Uterus (tissue), 4 donors: ENCODE results near the gene C1QTNF5. TPM values are rescaled to one million over a fixed set of nuclear protein-coding genes. Genes with fewer than 3 reads are reported as not detected.

ENCODE experiments used
- DNase-seq, 2 donors: peaks; one replicate each; pipeline ENCODE4 v3.0.0-alpha.2; 2019 to 2020
- H3K27ac ChIP-seq, 2 donors: fragments of 200-600 bp; sonication (generic); 1 replicate in 1 of 2; 2 replicates in 1 of 2; pipeline ENCODE4 v1.5.1; 2016 to 2018
- H3K27me3 ChIP-seq, 2 donors: fragments of 200-600 bp; sonication (generic); one replicate each; pipeline ENCODE4 v1.5.1; 2018 to 2019; ENCODE audit warnings: control low read depth in 1 of 2
- H3K36me3 ChIP-seq, 2 donors: fragments of 200-600 bp; sonication (generic); one replicate each; pipeline ENCODE4 v1.5.1; 2019; ENCODE audit warnings: control low read depth in 1 of 2
- H3K4me1 ChIP-seq, 2 donors: fragments of 200-600 bp; sonication (generic); one replicate each; pipeline ENCODE4 v1.5.1; 2018 to 2019; ENCODE audit warnings: control low read depth in 1 of 2
- H3K4me3 ChIP-seq, 2 donors: fragments of 200-600 bp; sonication (generic); 1 replicate in 1 of 2; 2 replicates in 1 of 2; pipeline ENCODE4 v1.5.1; 2018 to 2019; ENCODE audit warnings: mild to moderate bottlenecking in 1 of 2
- H3K9me3 ChIP-seq, 2 donors: fragments of 200-600 bp; sonication (generic); one replicate each; pipeline ENCODE4 v1.5.1; 2019; ENCODE audit warnings: control low read depth in 1 of 2
- CTCF ChIP-seq, 4 experiments: fragments of 200-600 bp in 2 of 4; fragments of 450-650 bp in 2 of 4; sonication (generic) in 2 of 4; IDR thresholded peaks; one replicate each; pipeline ENCODE4 v1.5.1; 2016 to 2019; ENCODE audit warnings: antibody characterized with exemption in 4 of 4, mild to moderate bottlenecking in 2 of 4, moderate library complexity in 1 of 4
- POLR2A ChIP-seq, 2 donors: fragments of 450-650 bp; IDR thresholded peaks; one replicate each; pipeline ENCODE4 v1.6.1; 2016; ENCODE audit warnings: antibody characterized with exemption in 2 of 2, mild to moderate bottlenecking in 1 of 2, moderate library complexity in 1 of 2
- intact Hi-C: fragments of 100-400 bp; cut with DNase I; formaldehyde crosslinking; loops from one replicate; pipeline ENCODE4 v1.15.1; 2023; ENCODE audit warnings: low total_unique reads
- total RNA-seq, 4 donors: library from RNA; depleted of rRNA in 3 of 4; stranded (reverse); fragments of >200 nt in 3 of 4; gene quantifications; one replicate each; pipeline versions ENCODE4 v1.1.0 to v1.2.4, GENCODE V29; 2014 to 2023
- donor health status: DM: yes; HTN: yes; CAD: no.

Gene C1QTNF5
- total RNA-seq, 4 donors from 2014 or later = 6.5 to 40.2 (median 35.7) TPM

GRCh38 chr11:119369132-119369925 lies 28.6 kb upstream of the C1QTNF5 start:
- H3K4me1 ChIP-seq = peaks cover 9 to 20% of the 10 kb centered on the region in 2 donors
- DNase-seq = no peak
- H3K4me3 ChIP-seq = no peak overlapping the region
- TF ChIP-seq POLR2A (IDR thresholded peaks at IDR 0.05) (no peak), CTCF (IDR thresholded peaks at IDR 0.05) (no peak)
- intact Hi-C loops = no loop called here
- H3K36me3 ChIP-seq = no peaks in the 10 kb centered on the region
- no peaks in the 10 kb centered on the region for H3K27me3 ChIP-seq
- H3K27ac ChIP-seq = peak overlapping the region; percentile 82 to 94
- H3K9me3 ChIP-seq = no peaks in the 10 kb centered on the region

DNA sequence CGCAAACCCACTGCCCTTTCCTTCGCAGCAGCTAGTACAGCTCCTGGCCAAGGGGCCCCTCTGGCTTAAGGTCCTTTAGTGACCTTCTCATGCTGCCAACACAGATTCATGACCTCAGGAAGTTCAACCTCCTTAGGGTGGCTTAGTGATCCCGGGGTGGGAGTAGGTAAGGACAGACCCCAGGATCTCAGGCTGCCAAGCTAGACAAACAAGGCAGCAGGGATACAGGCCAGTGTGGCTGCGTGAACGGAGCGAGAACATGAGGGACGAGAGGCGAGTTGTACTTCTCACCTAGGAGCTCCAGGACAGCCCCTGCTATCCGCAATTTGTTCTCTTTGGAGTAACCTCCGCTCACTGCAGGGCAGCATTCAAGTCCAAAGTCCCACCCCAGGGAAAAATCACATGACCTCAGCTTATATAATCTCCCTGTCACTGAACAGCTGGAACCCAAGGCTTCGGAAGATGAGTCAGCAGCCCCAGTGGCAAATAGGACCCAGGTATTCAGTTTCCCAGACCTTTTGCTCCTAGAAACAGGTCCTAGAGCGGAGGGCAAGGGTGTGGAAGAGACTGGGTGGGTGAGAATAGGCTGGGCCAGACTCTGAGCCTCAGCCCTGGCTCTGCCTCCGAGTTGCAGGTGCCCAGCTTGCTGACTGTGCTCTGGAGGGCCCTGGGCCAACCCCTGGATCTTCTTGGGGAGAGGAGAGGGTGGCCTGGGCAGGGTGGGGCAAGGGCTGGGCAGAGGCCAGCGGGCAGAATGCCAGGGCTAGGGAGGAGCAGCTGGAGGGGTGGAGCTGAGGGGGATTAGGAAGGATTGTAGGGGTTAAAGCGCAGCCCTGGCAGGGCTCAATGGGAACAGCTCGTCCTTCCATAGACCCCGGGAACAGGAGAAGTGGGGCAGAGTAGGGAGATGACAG lies 27.7 kb upstream of the C1QTNF5 start:
- peak overlapping the region; percentile 82 to 94 for H3K27ac ChIP-seq
- TF ChIP-seq CTCF (IDR thresholded peaks at IDR 0.05) = no peak
- no peak for TF ChIP-seq POLR2A (IDR thresholded peaks at IDR 0.05)
- no peak overlapping the region for H3K4me3 ChIP-seq
- DNase-seq = peak; percentile 51 to 73
- no peaks in the 10 kb centered on the region for H3K9me3 ChIP-seq
- H3K36me3 ChIP-seq = no peaks in the 10 kb centered on the region
- intact Hi-C loops = no loop called here
- no peaks in the 10 kb centered on the region for H3K27me3 ChIP-seq
- peaks cover 9 to 22% of the 10 kb centered on the region in 2 donors for H3K4me1 ChIP-seq

DNA sequence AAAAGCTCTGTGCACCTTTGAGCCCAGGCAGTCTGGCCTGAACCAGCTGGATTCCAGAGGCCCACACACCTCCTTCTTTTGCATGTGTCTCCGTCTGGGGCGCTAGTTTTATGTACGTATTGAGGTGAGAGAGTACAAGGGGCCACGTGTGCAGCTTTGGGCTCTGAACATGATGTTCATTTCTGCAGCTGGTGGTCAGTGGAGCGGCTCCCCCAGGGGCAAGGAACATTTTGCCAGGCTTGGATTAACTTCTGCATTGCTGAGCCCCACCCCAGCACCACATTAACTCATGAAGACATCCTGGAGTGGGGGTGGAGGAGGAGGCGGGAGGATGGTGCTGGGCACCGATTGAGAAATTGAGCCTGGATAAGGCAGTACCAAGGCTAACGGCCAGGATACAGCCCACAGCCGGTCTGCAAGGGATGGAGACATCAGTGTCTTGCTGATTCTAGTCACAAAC lies 27.0 kb upstream of the C1QTNF5 start:
- intact Hi-C loops = no loop called here
- H3K27me3 ChIP-seq = no peaks in the 10 kb centered on the region
- peaks cover 9 to 22% of the 10 kb centered on the region in 2 donors for H3K4me1 ChIP-seq
- no peak overlapping the region for H3K4me3 ChIP-seq
- no peaks in the 10 kb centered on the region for H3K36me3 ChIP-seq
- peak; percentile 38 to 55 for DNase-seq
- H3K9me3 ChIP-seq = no peaks in the 10 kb centered on the region
- peak overlapping the region; percentile 82 to 94 for H3K27ac ChIP-seq
- TF ChIP-seq POLR2A (IDR thresholded peaks at IDR 0.05) (no peak), CTCF (IDR thresholded peaks at IDR 0.05) (no peak)

GRCh38 chr11:119366690-119367620 lies 26.3 kb upstream of the C1QTNF5 start:
- TF ChIP-seq POLR2A (IDR thresholded peaks at IDR 0.05) (no peak), CTCF (IDR thresholded peaks at IDR 0.05) (no peak)
- peak overlapping the region; percentile 82 to 94 for H3K27ac ChIP-seq
- peak; percentile 62 to 64 for DNase-seq
- H3K4me3 ChIP-seq = no peak overlapping the region
- no peaks in the 10 kb centered on the region for H3K9me3 ChIP-seq
- H3K27me3 ChIP-seq = no peaks in the 10 kb centered on the region
- intact Hi-C loops = no loop called here
- peaks cover 9 to 22% of the 10 kb centered on the region in 2 donors for H3K4me1 ChIP-seq
- no peaks in the 10 kb centered on the region for H3K36me3 ChIP-seq
